GM21447 (cell line): ENCODE data around the gene GBE1.

Source experiments
- ATAC-seq: cut with Tn5 transposase; IDR thresholded peaks from one replicate; pipeline ENCODE4 v1.9.1; 2021; ENCODE audit not compliant: unreplicated experiment

Gene GBE1

GRCh38 chr3:81476692-81477091 lies 284.8 kb downstream of the GBE1 start:
- ATAC-seq: no peak

DNA sequence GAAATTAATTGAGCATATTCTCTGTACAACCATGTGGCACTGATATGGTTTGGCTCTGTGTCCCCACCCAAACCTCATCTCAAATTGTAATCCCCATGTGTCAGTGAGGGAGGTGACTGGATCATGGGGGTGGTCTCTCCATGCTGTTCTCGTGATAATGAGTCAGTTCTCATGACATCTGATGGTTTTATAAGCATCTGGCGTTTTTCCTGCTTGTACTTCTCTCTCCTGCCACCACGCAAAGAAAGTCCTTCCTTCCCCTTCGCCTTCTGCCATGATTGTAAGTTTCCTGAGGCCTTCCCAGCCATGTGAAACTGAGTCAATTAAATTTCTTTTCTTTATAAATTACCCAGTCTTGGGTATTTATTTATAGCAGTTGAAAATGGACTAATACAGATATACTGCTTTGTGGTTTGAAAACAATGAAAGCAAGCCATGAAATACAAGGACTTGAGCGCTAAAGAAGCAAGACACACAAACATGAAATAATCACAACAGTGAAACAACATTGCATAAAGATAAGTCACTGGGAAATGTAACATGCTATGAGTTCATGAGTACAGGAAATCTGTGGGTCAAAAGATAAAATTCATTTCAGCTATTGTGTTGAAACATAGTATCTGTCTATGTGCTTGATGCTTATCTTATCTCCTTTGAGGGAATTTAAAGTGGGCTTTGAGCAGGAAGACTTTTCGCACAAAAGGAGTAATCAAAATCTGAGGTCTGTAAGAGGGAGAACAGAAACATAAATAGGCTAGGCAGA lies 288.7 kb downstream of the GBE1 start:
- ATAC-seq: no peak

- no peak for ATAC-seq
Observed at GRCh38 chr3:81470524-81471278, 290.7 kb downstream of the GBE1 start.

- no peak for ATAC-seq
Observed at GRCh38 chr3:81468391-81468790, 293.1 kb downstream of the GBE1 start.

DNA sequence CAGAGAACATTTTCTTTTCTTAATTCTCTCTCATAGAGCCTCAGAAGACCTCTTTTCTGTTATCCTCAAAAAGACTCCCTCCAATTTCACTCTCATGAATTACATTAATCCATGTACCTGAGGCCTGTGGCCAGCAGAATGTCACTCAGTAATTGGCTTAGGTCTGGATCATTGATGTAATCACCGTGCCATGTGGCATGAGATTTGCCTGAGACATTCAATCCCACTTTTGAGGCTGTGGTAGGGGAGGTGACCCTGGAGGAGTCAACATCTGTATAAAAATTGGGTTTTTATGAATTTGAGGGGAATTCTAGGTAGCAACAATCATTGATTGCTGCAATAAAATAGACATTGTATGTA lies 295.3 kb downstream of the GBE1 start:
- ATAC-seq: no peak

DNA sequence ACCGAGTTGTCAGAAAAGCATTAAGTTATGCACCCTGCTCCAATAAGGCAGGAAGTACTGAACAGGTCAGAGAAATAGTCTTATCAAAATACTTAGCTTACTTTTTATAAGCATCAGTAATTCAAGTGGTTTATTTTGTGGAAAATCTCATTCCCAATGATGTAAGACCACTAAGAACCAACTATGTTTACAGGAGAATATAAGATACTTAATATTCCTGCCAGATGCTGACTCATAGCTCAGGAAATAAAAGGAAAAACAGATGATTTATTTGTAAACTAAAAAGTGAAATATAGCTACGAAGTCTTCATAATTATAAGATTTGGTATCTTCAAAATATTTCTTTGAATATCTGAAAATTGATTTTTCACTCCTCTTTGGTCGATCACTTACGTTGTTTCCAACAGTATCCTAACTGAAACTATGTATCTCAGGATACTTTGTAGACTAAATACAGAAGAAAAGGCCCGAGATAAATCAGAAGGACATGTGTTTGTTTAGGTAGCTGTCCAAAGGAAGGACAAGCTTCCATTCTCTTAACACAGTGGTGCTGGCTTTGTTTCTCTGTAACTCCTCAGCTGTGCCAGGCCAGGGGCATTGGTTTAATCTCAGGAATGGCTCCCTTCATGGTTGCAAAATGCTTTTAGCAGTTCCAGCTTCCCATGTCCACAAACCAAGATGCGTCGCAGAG lies 295.8 kb downstream of the GBE1 start:
- ATAC-seq: no peak

DNA sequence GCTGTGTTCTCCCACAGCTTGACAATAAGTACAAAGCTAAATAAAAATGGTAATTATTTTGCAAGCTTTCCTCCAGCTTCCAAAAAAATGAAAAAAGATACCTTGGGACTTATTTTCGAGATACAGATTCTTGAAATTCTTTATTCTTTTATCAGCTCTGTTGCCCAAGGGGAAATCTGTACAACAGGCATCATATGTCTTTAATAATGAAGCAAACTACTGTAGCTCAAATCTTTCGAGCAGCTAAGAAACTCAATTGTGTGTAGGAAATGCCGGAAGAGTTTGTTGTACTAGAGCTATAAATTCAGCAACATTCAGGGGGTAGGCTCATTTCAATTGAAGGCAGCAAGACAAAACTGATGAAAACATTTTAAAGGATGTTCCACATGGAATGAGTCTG lies 297.7 kb downstream of the GBE1 start:
- ATAC-seq: no peak

DNA sequence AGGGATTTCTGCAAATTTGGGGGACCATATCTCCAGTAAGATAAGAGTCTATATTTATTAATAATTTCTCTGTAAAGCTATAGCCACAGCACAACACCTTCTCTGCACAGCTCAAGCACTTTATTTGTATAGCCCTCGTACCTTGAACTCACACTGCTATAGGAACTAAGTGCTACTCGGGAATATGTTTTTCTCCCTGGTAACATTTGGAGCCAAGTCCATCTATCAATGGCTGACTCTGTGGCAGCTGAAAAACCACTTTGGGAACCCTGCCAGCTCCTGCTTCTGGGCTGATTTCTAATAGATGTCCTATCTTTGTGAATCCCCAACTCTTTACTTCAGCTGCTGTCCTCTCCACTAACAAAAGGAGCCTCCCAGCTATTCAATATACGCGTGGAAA lies 298.5 kb downstream of the GBE1 start:
- no peak for ATAC-seq

DNA sequence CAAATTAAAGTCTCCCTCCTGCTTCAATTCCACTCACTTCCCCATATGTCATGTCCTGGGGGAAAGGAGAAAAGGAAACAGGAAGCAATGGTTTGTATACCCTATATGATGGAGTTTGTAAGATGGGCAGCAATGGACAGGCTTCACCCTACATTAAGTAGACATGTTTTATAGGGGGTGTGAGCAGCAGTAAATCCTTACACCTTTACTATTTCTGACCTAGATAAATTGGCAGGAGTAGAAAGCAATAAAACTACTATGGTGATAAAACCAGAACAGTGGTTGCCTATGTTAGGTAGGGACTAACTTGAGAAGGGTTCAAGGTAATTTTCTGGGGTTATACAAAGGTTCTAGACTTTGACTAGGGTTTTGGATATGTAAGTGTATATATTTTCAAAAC lies 301.7 kb downstream of the GBE1 start:
- no peak for ATAC-seq

DNA sequence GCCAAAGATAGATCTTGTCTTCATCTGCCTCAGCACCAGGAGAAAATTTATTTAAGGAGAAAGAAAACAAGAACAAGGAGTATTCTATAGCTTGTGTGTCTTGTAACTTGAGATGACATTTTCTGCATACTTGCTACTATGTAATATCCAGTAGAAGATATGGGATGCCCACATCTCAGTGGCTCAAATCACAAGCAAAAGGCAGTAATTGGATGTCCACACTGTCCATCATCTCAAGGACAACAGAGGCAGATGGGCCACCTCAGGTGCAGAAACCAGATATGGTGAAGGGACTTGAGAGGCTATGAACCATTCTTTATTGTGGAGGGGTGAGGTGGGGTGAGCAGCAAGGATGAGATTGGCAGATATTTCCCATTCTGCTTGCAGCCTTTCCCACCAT lies 309.0 kb downstream of the GBE1 start:
- ATAC-seq: no peak

GRCh38 chr3:81451611-81452010 lies 309.8 kb downstream of the GBE1 start:
- no peak for ATAC-seq

DNA sequence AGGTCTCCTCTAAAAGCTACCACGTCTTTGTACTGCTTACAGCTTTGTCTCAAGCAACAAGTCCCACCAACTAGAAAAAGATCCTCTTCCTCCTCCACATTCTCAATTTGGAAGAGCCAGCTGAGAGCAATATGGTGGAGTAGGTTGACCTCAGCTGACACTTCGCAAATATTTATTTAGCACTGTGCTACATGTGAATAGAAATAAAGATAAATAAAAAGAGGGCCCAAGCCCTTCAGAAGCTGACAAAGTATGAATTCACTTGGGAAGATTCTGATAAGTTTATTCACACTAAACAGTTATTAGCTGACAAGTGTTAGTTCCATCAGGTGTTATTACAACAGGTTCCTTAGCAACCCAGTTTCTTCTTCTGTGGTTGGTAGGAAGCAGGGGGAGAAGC lies 310.3 kb downstream of the GBE1 start:
- no peak for ATAC-seq

DNA sequence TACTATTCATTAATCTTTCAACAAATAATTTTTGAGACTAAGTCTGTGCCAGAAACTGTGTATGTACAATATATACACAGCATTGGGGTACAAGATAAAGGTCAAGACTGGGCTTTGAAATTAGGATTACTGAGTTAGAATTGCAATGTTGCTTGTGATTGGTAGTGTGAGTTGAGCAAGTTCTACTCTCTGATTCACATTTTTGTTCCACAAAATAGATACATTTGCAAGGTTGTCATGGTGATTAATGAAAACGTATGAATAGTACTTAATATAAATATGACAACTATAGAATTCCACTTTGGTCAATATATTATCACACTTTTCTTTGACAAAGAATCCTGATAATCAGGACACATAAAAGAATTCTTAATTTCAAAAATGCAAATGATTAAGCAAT lies 314.6 kb downstream of the GBE1 start:
- ATAC-seq: no peak

GRCh38 chr3:81445712-81446111 lies 315.7 kb downstream of the GBE1 start:
- ATAC-seq: no peak

DNA sequence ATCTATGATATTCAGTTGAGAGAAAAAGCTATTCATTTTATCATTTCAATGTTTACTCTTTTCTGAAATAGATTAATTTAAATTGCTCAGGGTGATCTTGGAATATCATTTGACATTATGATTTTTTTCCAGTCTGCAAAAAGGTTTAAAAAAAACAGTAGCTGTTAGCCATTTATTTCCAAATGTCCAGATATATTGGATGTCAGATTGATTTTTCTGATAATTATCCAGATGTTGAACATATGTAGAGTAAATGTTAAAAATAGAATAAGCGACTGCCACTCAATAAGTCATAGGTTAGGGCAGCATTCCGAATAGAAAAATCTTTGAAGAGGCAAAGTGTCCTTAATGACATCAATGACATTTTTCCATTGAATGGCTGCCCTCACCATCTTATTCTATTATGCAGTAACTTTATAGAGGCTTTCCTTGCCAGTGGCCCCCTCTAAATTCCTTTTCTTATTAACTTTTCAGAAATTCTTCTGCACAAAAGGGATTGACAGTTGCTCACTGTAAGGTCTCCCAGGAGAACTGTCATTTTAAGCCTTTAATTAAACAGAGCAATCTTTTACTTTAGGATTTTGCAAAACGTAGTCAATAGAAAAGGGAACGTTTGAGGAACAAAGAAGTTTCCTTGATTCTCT lies 316.5 kb downstream of the GBE1 start:
- no peak for ATAC-seq

DNA sequence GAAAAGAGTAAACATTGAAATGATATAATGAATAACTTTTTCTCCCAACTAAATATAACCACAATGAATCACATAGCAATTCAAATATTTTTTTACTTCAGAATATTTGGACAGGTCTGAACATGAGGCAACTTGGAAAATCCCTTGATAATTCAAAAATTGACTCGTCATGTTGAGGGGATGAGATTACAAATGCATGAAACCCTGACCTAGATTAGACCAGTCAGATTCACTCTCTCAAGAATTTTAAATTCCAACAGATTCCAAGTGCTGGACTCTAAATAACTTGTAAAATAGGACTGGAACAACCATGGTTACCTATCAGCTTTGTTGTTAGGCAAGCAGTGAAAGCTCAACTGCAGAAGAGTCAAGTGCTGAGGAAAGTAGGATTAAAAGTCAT lies 317.5 kb downstream of the GBE1 start:
- ATAC-seq: no peak

DNA sequence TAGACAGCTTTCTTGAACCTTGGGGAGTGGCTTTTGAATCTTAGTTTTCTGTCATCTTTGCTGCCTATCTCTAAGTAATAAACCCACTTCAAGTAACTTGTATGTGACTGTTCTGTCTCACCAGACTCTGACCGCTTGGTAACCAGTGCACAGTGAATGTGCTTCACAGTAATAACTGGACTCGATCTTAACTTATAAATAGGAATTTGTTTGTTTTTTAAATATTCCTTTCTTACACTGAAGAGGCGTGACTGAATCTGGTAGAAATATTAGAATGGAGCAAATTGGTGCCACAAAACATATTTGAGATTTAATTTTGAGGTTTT lies 318.0 kb downstream of the GBE1 start:
- ATAC-seq: no peak

DNA sequence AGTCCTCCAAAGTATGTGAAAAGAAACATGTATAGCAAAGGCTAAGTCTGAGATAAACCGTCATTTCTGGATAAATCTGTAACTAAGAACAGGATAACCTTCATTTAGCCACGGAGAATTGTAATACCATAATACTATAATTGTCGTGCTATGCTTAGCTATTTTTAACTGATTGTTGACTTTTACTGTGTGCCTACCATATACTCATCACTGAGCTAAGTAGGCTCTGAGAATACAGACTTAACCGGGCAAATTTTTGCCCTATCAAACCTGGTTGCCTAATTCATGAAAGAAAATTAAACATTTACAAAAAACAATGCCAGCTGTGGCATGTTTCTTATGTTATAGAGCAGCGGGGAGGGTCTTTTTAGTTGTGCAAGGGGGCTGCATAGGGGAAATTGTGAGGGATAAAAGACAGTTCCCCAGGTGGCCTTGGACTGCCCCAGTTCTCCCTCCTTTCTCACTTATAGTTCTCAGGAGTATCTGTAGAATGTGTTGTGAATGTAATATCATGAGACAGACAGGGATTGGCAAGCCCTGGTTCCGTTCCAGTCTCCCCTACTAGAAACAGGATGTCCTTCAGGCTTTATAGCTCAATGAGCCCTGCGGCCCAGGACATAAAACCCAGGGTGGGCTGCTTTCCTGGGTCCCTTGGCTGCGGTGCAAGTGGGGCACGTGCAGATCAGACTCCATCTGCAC lies 318.5 kb downstream of the GBE1 start:
- ATAC-seq: no peak

DNA sequence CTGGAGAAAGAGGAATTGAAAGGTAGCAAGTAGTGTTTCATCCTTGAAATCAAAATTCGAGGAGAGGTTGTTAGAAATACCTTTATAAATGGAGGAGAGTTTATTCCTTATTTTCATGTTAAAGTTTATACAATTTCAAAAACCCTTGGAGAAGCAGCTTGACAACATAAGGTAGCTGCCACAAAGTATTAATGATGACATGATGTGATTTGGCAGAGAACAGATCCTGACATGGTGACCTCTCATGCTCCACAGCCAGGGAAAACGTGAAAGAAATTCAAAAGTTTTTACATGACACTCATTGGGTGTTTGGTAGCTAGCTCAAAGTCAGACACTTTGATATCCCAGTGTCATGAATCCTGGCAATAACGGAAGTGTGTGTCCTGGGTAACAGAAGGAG lies 320.8 kb downstream of the GBE1 start:
- no peak for ATAC-seq
